ENCODE data around the gene OR6B1. TPM values are rescaled to one million over a fixed set of nuclear protein-coding genes. Genes with fewer than 3 reads are reported as not detected.

Gene OR6B1
- total and polyA plus RNA-seq, 2 donors: not detected

DNA sequence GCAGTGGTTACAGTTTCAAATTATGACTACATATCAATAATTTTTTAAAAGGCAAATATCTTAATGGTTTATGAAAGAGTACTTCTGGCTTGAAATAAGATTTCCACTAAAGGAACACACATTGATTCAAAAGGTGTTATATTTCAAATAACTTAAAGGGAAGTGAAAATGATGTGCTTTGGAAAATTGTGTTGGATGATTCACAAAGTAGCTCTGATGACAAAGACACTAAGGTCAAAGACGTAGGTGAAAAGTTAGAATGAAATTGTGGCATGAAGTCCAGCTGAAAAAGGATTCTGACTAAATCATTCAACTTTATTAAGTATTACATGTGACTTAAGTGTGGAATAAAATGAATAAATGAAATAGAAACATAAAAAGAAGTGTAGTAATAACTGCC, 27.9 kb downstream of the OR6B1 start:
- no peak for DNase-seq (ENCODE audit: low read depth in 6 of 9, low spot score in 9 of 9)
- no peaks in the 10 kb centered on the region for H3K4me1 ChIP-seq (ENCODE audit: control insufficient read depth in 2 of 2, insufficient read depth in 2 of 2, low read length in 2 of 2)
- no peak overlapping the region for H3K27ac ChIP-seq (ENCODE audit: low read depth in 1 of 2, low read length in 1 of 2)
- WGBS: 87% methylated on average over 1 of the region's 1 CpG
- no peaks in the 10 kb centered on the region for H3K36me3 ChIP-seq (ENCODE audit: control insufficient read depth in 2 of 2, insufficient read depth in 2 of 2, low read length in 1 of 2)
- no peaks in the 10 kb centered on the region for H3K27me3 ChIP-seq (ENCODE audit: control insufficient read depth in 2 of 2, insufficient read depth in 1 of 2, low read length in 1 of 2)
- H3K4me3 ChIP-seq (ENCODE audit: low read length in 2 of 2): no peak overlapping the region
- H3K9me3 ChIP-seq (ENCODE audit: control insufficient read depth in 2 of 2, insufficient read depth in 1 of 2, low read length in 1 of 2): no peaks in the 10 kb centered on the region

DNA sequence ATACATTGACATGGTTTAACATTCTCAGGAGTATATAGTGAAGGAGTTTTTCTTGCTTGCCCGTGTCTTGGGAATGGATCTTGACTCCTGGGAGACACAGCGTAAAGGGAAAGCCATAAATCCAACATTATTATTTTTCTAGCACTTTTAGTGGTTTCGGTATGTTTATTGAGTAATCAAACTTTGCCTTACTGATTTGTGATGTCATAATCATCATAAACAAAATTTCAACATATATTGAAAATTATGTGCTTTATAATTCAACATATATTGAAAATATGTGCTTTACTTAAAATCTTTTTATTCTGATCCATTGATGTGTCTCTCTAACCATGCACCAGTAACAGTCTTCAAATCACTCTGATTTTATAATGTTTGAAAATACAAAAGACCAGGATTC, 28.4 kb downstream of the OR6B1 start:
- H3K4me3 ChIP-seq (ENCODE audit: low read length in 2 of 2): no peak overlapping the region
- no peaks in the 10 kb centered on the region for H3K27me3 ChIP-seq (ENCODE audit: control insufficient read depth in 2 of 2, insufficient read depth in 1 of 2, low read length in 1 of 2)
- no peaks in the 10 kb centered on the region for H3K9me3 ChIP-seq (ENCODE audit: control insufficient read depth in 2 of 2, insufficient read depth in 1 of 2, low read length in 1 of 2)
- 97% methylated on average over 3 of the region's 3 CpGs for WGBS
- no peak overlapping the region for H3K27ac ChIP-seq (ENCODE audit: low read depth in 1 of 2, low read length in 1 of 2)
- no peak for DNase-seq (ENCODE audit: low read depth in 6 of 9, low spot score in 9 of 9)
- no peaks in the 10 kb centered on the region for H3K4me1 ChIP-seq (ENCODE audit: control insufficient read depth in 2 of 2, insufficient read depth in 2 of 2, low read length in 2 of 2)
- H3K36me3 ChIP-seq (ENCODE audit: control insufficient read depth in 2 of 2, insufficient read depth in 2 of 2, low read length in 1 of 2): no peaks in the 10 kb centered on the region

DNA sequence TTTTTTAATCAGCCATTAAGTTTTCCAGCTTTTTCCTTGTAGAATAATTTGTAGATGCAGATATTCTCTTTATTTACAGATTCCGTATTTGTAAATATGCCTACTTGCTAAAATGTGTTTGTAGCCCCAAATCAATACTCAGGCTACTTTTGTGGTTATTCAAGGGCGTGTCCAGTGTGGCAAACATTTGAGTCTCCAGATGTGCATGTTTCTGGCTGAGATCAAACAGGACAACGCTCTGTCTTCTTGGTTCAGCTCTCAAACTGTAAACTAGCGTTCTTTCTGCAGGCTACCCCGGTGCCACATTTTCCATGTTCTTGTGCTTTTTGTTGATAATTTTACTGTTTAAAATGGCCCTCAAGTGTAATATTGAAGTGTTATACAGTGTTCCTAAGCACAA, 32.4 kb downstream of the OR6B1 start:
- DNase-seq (ENCODE audit: low read depth in 6 of 9, low spot score in 9 of 9): no peak
- Histone ChIP-seq H3K4me3 (ENCODE audit: low read length in 2 of 2) (no peak overlapping the region), H3K27me3 (ENCODE audit: control insufficient read depth in 2 of 2, insufficient read depth in 1 of 2, low read length in 1 of 2) (no peaks in the 10 kb centered on the region), H3K36me3 (ENCODE audit: control insufficient read depth in 2 of 2, insufficient read depth in 2 of 2, low read length in 1 of 2) (no peaks in the 10 kb centered on the region), H3K27ac (ENCODE audit: low read depth in 1 of 2, low read length in 1 of 2) (no peak overlapping the region), H3K4me1 (ENCODE audit: control insufficient read depth in 2 of 2, insufficient read depth in 2 of 2, low read length in 2 of 2) (no peaks in the 10 kb centered on the region), H3K9me3 (ENCODE audit: control insufficient read depth in 2 of 2, insufficient read depth in 1 of 2, low read length in 1 of 2) (no peaks in the 10 kb centered on the region)
- WGBS: 74% methylated on average over 5 of the region's 5 CpGs

DNA sequence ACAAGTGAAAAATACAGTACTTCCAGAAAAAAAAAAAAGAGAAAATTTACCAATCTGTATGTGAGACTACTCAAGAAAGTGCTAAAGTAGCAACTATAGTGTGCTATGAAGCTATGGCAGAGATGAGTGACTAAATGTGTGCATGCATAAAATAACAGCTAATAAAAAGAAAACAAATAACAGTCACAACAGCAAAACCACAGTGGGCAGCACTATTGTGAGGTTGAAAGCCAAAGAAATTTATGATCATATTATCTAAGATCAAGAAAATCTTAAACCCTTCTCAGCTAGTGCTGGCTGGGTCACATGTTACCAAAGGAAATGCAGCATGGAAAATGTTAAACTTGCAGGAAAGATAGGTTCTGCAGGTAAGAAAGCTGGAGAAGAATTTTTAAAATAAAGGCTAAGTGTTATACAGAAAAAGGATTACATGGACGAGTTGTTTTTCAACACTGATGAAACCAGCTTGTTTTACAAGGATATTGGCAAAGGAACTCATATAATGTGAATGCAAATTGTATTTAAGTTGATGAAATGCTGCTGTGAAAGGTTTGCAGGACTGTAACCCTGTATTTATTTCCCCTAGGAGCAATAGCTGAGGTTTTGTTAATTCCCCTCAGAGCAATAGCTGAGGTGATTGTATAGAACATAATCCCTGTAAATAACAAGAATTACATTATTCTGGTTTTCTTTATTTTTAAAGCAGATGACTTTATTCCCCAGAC, 33.0 kb downstream of the OR6B1 start:
- H3K27me3 ChIP-seq (ENCODE audit: control insufficient read depth in 2 of 2, insufficient read depth in 1 of 2, low read length in 1 of 2): no peaks in the 10 kb centered on the region
- no peaks in the 10 kb centered on the region for H3K9me3 ChIP-seq (ENCODE audit: control insufficient read depth in 2 of 2, insufficient read depth in 1 of 2, low read length in 1 of 2)
- H3K4me1 ChIP-seq (ENCODE audit: control insufficient read depth in 2 of 2, insufficient read depth in 2 of 2, low read length in 2 of 2): no peaks in the 10 kb centered on the region
- H3K4me3 ChIP-seq (ENCODE audit: low read length in 2 of 2): no peak overlapping the region
- no peaks in the 10 kb centered on the region for H3K36me3 ChIP-seq (ENCODE audit: control insufficient read depth in 2 of 2, insufficient read depth in 2 of 2, low read length in 1 of 2)
- H3K27ac ChIP-seq (ENCODE audit: low read depth in 1 of 2, low read length in 1 of 2): no peak overlapping the region
- WGBS: 61% methylated on average over 1 of the region's 1 CpG
- no peak for DNase-seq (ENCODE audit: low read depth in 6 of 9, low spot score in 9 of 9)

DNA sequence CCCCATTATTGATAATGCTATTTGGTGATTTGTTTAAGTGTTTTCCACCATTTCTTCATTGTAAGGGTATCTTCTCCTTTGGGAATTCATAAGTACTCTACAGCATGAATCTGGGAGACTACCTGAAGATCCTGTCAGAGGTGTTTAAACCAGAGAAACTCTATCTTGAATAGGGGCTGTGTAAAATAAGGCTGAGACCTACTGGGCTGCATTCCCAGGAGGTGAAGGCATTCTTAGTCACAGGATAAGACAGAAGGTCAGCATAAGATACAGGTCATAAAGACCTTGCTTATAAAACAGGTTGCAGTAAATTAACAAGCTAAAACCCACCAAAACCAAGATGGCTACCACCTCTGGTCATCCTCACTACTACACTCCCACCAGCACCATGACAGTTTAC, 35.3 kb downstream of the OR6B1 start:
- Histone ChIP-seq H3K4me3 (ENCODE audit: low read length in 2 of 2) (no peak overlapping the region), H3K4me1 (ENCODE audit: control insufficient read depth in 2 of 2, insufficient read depth in 2 of 2, low read length in 2 of 2) (no peaks in the 10 kb centered on the region)

DNA sequence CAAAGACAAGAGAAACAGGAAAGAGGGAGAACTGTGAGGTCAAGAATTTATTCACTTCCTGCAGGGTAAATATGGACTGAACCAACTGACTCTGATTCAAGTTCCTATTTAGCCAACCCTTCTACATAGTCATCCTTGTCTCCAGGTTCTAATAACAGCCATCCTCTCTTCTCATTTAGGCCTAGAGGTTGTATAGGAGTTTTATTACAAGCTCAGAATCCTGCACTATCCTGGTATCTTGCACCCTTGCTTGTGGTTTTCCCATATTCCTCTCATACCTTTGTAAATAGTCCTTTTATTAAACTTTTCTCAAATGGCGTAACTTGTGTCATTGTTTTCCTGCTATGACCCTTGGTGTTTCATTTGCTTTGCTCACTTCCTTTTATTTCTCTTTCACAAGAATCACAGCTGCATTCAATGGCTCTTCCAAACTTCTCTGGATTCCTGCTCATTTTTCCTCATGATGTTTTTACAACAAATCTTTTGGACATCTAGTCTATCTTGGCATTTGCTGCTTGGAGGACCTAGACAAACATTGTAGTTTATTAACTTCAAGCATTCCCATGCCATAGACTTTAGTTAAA, 36.3 kb downstream of the OR6B1 start:
- no peak for DNase-seq (ENCODE audit: low read depth in 6 of 9, low spot score in 9 of 9)
- H3K4me1 ChIP-seq (ENCODE audit: control insufficient read depth in 2 of 2, insufficient read depth in 2 of 2, low read length in 2 of 2): no peaks in the 10 kb centered on the region
- no peak overlapping the region for H3K4me3 ChIP-seq (ENCODE audit: low read length in 2 of 2)
- H3K9me3 ChIP-seq (ENCODE audit: control insufficient read depth in 2 of 2, insufficient read depth in 1 of 2, low read length in 1 of 2): no peaks in the 10 kb centered on the region
- H3K36me3 ChIP-seq (ENCODE audit: control insufficient read depth in 2 of 2, insufficient read depth in 2 of 2, low read length in 1 of 2): no peaks in the 10 kb centered on the region
- H3K27ac ChIP-seq (ENCODE audit: low read depth in 1 of 2, low read length in 1 of 2): no peak overlapping the region
- no peaks in the 10 kb centered on the region for H3K27me3 ChIP-seq (ENCODE audit: control insufficient read depth in 2 of 2, insufficient read depth in 1 of 2, low read length in 1 of 2)
- 0% methylated on average over 1 of the region's 1 CpG for WGBS

More for the DNA sequence above, 35.3 kb downstream of the OR6B1 start:
- H3K27me3 ChIP-seq (ENCODE audit: control insufficient read depth in 2 of 2, insufficient read depth in 1 of 2, low read length in 1 of 2): no peaks in the 10 kb centered on the region
- no peaks in the 10 kb centered on the region for H3K9me3 ChIP-seq (ENCODE audit: control insufficient read depth in 2 of 2, insufficient read depth in 1 of 2, low read length in 1 of 2)
- no peak overlapping the region for H3K27ac ChIP-seq (ENCODE audit: low read depth in 1 of 2, low read length in 1 of 2)
- no peak for DNase-seq (ENCODE audit: low read depth in 6 of 9, low spot score in 9 of 9)
- no peaks in the 10 kb centered on the region for H3K36me3 ChIP-seq (ENCODE audit: control insufficient read depth in 2 of 2, insufficient read depth in 2 of 2, low read length in 1 of 2)

DNA sequence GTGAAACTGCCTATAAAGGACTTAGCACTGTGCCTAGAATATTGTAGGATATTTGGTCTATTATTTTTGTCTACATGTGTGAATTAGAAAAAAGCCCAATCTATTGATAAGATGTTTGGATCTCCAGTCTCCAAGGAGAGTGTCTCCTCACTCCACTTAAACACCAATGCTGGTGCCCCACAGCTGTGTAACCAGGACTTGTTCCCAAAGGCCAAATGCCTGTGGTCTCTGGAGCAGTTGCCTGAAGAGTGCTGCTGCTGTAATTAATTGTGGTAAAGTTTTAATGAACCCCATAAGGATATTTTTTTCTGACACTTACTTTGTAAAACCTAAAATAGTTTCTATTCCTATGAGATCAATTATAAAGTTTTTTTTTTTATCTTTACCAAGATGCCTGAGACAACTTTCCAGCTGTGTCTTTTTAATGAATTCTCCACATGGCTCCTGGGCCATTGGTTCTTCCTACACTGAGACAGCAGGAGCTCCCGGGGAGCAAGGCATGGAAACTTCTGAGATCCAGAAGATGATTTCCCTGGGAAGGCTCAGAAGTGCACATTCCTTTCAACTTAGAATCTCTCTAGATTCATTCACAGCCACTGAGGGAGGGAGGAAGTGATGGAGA, 37.4 kb downstream of the OR6B1 start:
- 97% methylated on average over 1 of the region's 1 CpG for WGBS

DNA sequence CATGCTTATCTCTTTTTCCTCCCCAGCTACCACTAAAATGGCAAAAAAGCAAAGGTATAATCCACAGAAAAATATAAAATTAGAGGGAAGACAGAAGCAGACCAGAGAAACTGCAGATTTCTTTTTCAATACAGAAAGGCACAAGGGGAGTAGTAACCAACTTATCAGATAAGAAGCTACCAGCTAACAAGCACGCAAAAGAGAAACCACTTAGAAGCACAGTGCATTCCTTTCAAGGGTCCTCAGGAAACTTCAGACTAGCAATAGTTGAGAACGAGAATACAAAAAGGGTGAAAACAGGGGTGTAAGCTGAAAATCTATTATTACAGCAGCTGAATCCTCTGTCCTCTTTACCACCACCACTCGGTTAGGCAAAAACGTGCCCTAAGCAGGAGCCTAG, 38.8 kb downstream of the OR6B1 start:
- WGBS: 62% methylated on average over 4 of the region's 4 CpGs
- no peak overlapping the region for H3K4me3 ChIP-seq (ENCODE audit: low read length in 2 of 2)
- no peaks in the 10 kb centered on the region for H3K36me3 ChIP-seq (ENCODE audit: control insufficient read depth in 2 of 2, insufficient read depth in 2 of 2, low read length in 1 of 2)
- no peak for DNase-seq (ENCODE audit: low read depth in 6 of 9, low spot score in 9 of 9)
- H3K4me1 ChIP-seq (ENCODE audit: control insufficient read depth in 2 of 2, insufficient read depth in 2 of 2, low read length in 2 of 2): no peaks in the 10 kb centered on the region
- no peak overlapping the region for H3K27ac ChIP-seq (ENCODE audit: low read depth in 1 of 2, low read length in 1 of 2)
- no peaks in the 10 kb centered on the region for H3K27me3 ChIP-seq (ENCODE audit: control insufficient read depth in 2 of 2, insufficient read depth in 1 of 2, low read length in 1 of 2)
- H3K9me3 ChIP-seq (ENCODE audit: control insufficient read depth in 2 of 2, insufficient read depth in 1 of 2, low read length in 1 of 2): no peaks in the 10 kb centered on the region

More for the DNA sequence above, 37.4 kb downstream of the OR6B1 start:
- no peak overlapping the region for H3K27ac ChIP-seq (ENCODE audit: low read depth in 1 of 2, low read length in 1 of 2)
- no peaks in the 10 kb centered on the region for H3K36me3 ChIP-seq (ENCODE audit: control insufficient read depth in 2 of 2, insufficient read depth in 2 of 2, low read length in 1 of 2)
- H3K27me3 ChIP-seq (ENCODE audit: control insufficient read depth in 2 of 2, insufficient read depth in 1 of 2, low read length in 1 of 2): no peaks in the 10 kb centered on the region
- H3K4me3 ChIP-seq (ENCODE audit: low read length in 2 of 2): no peak overlapping the region
- no peak for DNase-seq (ENCODE audit: low read depth in 6 of 9, low spot score in 9 of 9)
- H3K4me1 ChIP-seq (ENCODE audit: control insufficient read depth in 2 of 2, insufficient read depth in 2 of 2, low read length in 2 of 2): no peaks in the 10 kb centered on the region
- no peaks in the 10 kb centered on the region for H3K9me3 ChIP-seq (ENCODE audit: control insufficient read depth in 2 of 2, insufficient read depth in 1 of 2, low read length in 1 of 2)

DNA sequence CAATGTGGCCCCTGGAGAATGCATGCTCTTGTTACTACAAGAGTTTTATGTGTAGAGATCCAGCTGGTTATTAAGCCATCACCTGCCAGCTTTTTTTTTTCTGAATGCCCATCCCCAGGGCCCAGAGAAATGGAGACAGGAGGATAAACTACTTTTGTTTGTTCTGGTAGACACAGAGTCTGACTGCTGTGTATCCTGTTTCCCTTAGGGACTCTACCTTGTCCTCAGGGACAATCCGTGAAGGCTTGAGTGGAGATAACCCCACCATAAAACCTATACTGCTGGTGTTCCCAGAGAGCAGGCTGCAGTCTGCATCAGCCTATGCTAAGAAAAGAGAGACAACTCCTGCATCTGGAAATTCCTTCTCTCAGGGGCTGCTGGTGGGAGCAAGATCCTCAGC, 48.5 kb downstream of the OR6B1 start, which contains the start of gene OR2A5:
Gene OR2A5 (plus strand): TSS at position 301 of the 400 bp plus-strand sequence. CDS start 1,454 bp downstream, outside the sequence.
- 89% methylated on average over 1 of the region's 1 CpG for WGBS

More for the DNA sequence above, 48.5 kb downstream of the OR6B1 start, which contains the start of gene OR2A5:
- H3K36me3 ChIP-seq (ENCODE audit: control insufficient read depth in 2 of 2, insufficient read depth in 2 of 2, low read length in 1 of 2): no peaks in the 10 kb centered on the region
- H3K9me3 ChIP-seq (ENCODE audit: control insufficient read depth in 2 of 2, insufficient read depth in 1 of 2, low read length in 1 of 2): no peaks in the 10 kb centered on the region
- H3K27ac ChIP-seq (ENCODE audit: low read depth in 1 of 2, low read length in 1 of 2): no peak within 1 kb of the TSS
- no peak for DNase-seq (ENCODE audit: low read depth in 6 of 9, low spot score in 9 of 9)
- H3K27me3 ChIP-seq (ENCODE audit: control insufficient read depth in 2 of 2, insufficient read depth in 1 of 2, low read length in 1 of 2): no peaks in the 10 kb centered on the region
- no peak within 1 kb of the TSS for H3K4me3 ChIP-seq (ENCODE audit: low read length in 2 of 2)
- no peaks in the 10 kb centered on the region for H3K4me1 ChIP-seq (ENCODE audit: control insufficient read depth in 2 of 2, insufficient read depth in 2 of 2, low read length in 2 of 2)
